Sciatic nerve (tissue), 2 donors: Measurements from ENCODE around the gene NUMBL. TPM values are rescaled to one million over a fixed set of nuclear protein-coding genes. Genes with fewer than 3 reads are reported as not detected.

ENCODE experiments used
- ATAC-seq: fragments of 200-7000 bp; cut with Tn5 transposase; one replicate; pipeline ENCODE4 v1.9.1; 2020; ENCODE audit warnings: mild to moderate bottlenecking, moderate library complexity
- DNase-seq: peaks from one replicate; pipeline ENCODE4 v3.0.0-alpha.2; 2020; ENCODE audit warnings: low spot score
- intact Hi-C: fragments of 100-400 bp; cut with DNase I; formaldehyde crosslinking; loops from one replicate; pipeline ENCODE4 v1.14.2; 2022
- total RNA-seq: library from RNA; stranded (reverse); fragmentation: NEBNext Ultra II Directional; extraction: Animal tissue kit (Norgen Biotek cat#: 25700); gene quantifications from one replicate; pipeline ENCODE4 v1.2.1, GENCODE V29; 2021
- donor health status: DM: no; HTN: no; CAD: no.
- donor health status: DM: no; HTN: no; CAD: no.

Gene NUMBL
- total RNA-seq, 1 donor from 2014 or later = 123 TPM

DNA sequence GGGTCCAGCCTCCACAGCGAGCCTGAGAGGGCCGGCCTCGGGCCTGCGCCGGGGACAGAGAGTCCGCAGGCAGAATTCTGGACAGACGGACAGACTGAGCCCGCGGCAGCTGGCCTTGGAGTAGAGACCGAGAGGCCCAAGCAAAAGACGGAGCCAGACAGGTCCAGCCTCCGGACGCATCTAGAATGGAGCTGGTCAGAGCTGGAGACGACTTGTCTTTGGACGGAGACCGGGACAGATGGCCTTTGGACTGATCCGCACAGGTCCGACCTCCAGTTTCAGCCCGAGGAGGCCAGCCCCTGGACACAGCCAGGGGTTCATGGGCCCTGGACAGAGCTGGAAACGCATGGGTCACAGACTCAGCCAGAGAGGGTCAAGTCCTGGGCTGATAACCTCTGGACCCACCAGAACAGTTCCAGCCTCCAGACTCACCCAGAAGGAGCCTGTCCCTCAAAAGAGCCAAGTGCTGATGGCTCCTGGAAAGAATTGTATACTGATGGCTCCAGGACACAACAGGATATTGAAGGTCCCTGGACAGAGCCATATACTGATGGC, 27.0 kb upstream of the NUMBL start:
- DNase-seq = no peak

GRCh38 chr19:40716482-40717324, 26.3 kb upstream of the NUMBL start, which contains the start of the genes COQ8B and ITPKC:
COQ8B (minus strand) TSS chr19:40716886; CDS start chr19:40714632, 2,254 bp downstream.
ITPKC (plus strand) TSS chr19:40717112; CDS start chr19:40717136, 24 bp downstream.
- intact Hi-C loops = no loop called here
- ATAC-seq (peak; percentile 76), DNase-seq (peak; percentile 100)

More for the DNA sequence above, 27.0 kb upstream of the NUMBL start:
- ATAC-seq = no peak
- intact Hi-C loops = no loop called here

DNA sequence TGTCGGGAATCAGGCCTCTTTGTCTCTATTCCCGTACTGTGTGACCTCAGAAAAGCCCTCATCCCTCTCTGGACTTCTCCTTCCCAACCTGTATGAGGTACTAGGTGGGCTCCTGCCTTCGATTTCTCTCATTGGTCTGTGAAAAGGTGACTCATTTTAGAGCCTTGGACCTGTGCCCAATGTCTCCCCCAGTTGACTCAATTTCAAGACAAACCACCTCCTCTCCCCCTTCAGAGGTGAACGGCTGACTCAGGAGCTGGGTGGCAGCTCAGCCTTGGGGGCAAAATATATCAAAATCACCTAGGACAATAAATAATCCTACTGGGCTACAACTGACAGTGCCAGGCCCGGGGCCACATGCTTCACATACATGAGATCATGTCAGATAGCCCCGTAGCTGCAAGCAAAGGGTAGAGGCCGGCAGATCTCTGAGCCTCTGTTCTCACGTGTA, 25.6 kb upstream of the NUMBL start:
- no peak for DNase-seq
- ATAC-seq = no peak
- intact Hi-C loops = no loop called here

DNA sequence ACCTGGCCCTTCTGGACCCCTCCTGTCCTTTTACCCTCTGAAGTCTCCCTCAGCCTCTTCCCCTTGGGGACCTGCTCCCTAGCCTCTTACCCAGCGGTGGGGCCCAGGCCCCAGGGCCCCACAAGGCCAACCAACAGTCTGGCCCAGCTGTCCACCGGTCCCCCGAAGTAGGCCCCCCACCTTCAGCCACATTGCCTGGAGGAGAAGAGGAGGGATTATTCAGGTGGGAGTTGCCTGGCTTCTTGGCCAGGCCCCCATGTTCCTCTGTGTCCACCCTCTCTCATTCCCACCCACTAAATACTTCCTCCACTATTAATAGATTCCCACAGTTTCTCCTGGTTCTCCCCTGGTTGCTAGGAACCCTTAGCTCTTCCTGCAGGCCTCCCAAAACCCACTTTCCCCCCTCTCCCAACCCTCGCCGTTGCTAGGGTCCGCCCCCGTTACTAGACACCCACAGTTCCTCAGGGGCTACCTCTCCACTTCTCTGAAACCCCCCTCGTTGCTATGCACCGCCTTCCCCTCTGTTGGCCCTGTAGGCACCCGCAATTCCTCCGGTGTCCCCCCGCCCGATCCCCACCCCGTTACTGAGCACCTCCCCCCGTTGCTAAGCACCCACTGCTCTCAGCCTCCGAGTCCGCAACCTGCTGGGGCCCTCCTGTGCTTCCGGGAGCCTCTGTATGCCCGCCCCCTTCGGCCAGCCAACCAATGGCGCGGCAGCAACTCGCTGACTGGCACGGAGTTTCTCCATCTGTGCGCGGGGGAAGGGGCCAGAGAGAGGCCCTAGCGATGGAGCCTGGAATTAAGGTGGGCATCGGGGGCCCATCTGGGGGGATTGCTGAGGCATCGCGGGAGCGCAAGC, 24.2 kb upstream of the NUMBL start:
- ATAC-seq (peak; percentile 84), DNase-seq (peak; percentile 96)
- intact Hi-C loops = no loop called here

GRCh38 chr19:40713939-40714338, 23.5 kb upstream of the NUMBL start:
- ATAC-seq (no peak), DNase-seq (no peak)
- intact Hi-C loops = loop anchor here (2.0 kb wide), 1 partner anchor 25 kb away; no protein-coding TSS in a partner anchor

DNA sequence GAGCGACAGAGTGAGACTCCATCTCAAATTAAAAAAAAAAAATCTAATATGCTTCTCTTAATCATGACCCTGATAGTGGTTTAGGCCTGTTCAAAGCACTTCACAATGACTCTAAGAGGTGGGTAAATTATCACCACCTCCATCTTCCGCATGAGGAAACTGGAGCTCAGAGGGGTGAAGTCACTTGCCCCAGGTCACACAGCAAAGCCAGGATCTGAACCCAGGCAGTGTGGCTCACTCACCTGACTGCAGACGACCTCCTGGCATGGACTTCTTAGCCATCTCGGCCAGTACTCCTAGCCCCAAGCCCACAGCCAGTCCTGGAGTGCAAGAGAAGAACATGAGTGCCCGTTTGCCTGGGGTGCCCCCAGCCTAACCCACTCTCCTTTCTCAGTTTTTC, 19.4 kb upstream of the NUMBL start:
- intact Hi-C loops = no loop called here
- DNase-seq = no peak

DNA sequence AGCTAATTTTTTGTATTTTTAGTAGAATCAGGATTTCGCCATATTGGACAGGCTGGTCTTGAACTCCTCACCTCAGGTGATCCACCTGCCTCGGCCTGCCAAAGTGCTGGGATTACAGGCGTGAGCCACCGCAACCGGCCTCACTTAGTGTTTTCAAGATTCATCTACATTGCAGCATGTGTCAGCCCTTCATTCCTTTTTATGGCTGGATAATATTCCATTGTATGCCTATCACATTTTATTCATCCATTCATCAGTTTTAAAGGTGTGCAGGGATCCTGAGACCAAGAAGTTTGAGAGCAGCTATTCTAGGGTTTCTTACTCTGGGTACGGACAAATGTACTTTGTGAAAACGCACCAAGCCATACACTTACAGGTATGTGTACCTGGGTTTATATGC, 17.2 kb upstream of the NUMBL start:
- no peak for ATAC-seq

More for the DNA sequence above, 19.4 kb upstream of the NUMBL start:
- ATAC-seq = no peak

DNA sequence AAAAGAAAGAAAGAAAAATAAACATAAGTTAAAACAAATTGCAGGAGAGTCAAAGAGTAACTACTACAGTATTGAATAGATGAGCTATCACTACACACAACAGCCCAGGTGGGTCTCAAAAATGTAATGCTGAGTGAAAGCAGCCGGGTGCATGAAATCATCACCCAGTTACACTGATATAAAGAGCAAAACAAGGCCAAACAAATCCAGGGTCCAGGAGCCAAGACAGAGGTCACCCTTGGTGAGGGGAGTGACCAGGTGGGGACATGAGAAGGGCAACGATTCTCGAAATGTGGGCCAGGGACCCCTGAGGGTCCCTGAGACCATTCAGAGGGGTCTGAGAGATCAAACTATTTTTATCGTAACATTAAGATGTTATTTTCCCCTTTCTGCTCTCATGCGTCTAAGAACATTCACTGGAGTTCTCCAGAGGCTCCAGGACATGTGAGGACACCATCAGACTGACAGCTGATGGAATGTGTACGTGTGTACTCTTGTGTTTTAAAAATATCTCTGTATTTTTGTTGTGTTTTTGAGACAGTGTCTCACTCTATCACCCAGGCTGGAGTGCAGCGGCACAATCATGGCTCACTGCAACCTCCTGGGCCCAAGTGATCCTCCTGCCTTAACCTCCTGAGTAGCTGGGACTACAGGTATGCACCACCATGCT, 15.6 kb upstream of the NUMBL start:
- DNase-seq (no peak), ATAC-seq (no peak)
- intact Hi-C loops = no loop called here

More for the DNA sequence above, 17.2 kb upstream of the NUMBL start:
- no peak for DNase-seq
- intact Hi-C loops = no loop called here

DNA sequence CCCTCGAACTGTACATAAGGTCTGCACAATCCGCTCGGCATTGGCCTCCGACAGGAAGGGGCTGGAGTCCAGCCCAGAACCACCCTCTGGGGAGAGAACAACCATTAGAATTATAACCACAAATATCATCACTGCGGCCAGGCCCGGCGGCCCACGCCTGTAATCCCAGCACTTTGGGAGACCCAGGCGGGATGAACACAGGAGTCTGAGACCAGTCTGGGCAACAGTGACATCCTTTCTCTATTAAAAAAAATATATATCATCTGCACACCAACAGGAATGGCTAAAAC, 14.9 kb upstream of the NUMBL start:
- intact Hi-C loops = no loop called here
- DNase-seq (peak; percentile 89), ATAC-seq (peak; percentile 94)

DNA sequence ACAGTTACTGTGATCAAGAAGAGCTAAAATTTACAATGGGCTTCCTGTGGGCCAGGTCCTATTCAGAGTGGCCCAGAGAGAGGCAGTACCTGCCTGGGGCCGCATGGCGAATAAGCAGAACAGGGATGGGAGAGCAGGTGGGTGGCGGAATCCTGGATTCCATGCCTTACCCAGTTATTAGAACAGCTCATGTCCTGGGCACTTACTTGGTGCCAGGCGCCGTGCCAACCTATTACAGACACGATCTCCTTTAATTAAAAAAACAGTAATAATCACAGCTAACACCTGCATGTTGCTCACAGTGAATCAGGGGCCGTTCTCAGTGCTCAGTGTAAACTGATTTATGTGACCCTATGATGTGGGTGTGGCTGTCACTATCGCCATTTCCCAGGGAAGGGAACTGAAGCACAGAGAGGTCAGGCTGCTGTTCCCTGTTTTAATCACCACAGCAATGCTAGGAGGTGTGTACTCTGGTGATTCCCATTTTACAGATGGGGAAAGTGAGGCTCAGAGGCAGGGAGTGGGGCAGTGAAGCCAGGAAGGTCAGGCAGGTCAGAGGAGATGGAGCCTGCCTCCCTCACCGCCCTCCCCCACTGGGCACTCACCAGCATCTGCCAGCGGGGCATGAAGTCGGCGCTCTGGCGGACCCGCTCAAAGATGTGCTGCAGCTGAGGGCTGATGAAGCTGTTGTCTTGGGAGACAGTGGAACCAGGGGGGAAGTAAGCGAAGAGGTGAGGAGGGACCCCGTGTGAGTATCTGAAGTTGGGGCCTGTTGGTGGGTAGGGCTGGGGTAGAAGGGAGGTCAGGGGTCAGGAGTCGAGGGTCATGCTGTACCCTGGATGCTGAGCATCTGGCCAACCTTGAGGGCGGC, 14.3 kb upstream of the NUMBL start:
- no peak for ATAC-seq
- no peak for DNase-seq
- intact Hi-C loops = no loop called here

DNA sequence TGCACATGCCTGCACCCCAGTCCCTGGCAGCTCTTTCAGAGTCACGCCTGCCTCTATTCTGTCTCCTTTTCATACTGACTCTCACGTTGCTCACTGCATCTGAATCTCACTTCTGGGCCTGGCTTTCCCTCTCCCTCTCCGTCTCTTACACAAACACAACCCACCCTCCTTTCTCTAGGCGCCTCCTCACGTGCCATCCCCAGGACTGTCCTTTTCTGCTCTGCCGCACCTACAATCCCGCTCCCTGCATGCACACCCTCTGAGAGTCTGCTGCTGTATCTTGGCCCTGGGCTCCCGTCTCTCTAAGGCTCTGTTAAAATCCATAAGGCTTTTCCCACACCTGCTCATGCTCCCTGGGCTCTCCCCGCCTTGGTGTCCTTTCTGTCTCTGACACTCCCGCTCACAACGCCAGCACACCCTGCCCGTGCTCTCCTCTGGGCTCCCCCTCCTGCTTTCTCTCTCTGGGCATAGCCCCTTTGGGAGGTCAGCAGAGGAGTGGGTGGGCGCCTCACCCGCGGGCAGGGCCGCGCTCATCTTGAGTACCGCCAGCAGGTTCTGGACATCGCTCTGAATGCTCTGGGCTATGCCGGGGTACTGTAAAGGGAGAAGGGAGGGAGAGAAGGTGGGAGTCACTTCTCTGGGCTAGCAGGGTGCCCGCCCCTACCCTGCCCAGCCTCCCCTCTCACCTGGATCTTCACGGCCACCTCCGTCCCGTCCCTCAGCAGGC, 12.7 kb upstream of the NUMBL start:
- ATAC-seq (no peak), DNase-seq (no peak)
- intact Hi-C loops = no loop called here

DNA sequence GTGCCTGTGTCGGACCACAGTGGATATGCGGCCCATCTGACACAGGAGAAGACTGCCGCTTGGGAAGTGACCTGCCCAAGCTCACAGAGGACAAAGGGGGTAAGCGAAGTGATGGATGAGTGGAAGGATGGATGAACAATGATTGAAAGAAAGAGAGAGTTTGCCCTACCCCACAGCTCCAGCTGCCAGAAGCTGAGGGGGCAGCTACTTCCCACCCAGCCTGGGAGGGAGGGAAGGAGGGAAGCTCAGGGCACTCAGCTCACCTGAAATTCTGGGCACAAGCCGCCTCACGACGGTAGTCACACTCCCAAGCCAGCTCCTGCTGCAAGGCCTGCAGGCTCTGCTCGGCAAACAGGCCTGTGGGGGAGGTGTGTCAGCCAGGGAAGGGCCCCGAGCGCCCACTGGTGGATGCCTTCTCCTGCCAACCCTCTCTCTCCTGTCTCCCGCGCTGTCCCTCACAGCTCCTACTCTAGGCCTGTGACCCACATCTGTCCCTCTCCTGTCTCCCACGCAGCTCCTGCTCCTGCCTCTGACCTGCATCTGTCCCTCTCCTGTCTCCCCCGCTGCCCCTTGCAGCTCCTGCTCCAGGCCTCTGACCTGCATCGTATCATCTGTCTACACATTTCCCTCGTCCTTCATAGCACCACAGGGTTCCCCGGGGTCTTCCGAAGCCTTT, 12.0 kb upstream of the NUMBL start:
- ATAC-seq (no peak), DNase-seq (no peak)
- intact Hi-C loops = no loop called here

DNA sequence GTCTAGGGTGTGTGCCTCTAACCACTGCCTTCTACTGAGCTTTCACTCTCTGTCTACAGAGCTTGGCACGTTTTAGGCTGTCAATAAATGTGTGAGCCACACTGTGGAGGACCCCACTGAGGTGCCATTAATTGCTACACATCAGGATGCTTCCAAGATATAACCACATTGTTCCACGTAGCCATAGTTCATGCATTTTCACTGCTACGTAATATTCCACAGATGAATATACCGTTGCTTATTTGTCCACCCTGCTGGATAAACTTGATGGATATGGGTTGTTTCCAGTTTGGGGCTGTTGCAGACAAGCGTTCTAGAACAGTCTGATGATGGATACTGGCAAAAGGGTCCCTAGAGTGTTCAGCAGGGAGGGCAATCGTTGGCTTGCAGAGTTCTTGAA, 11.3 kb upstream of the NUMBL start:
- ATAC-seq = no peak
- no peak for DNase-seq
- intact Hi-C loops = no loop called here

- intact Hi-C loops = no loop called here
- DNase-seq (no peak), ATAC-seq (no peak)
Measured at GRCh38 chr19:40700083-40700482, 9.6 kb upstream of the NUMBL start.

GRCh38 chr19:40697007-40697406, 6.6 kb upstream of the NUMBL start:
- DNase-seq (no peak), ATAC-seq (no peak)
- intact Hi-C loops = no loop called here

GRCh38 chr19:40695881-40696280, 5.4 kb upstream of the NUMBL start:
- DNase-seq (no peak), ATAC-seq (no peak)
- intact Hi-C loops = no loop called here

- ATAC-seq (no peak), DNase-seq (no peak)
- intact Hi-C loops = no loop called here
Measured at GRCh38 chr19:40693896-40694295, 3.4 kb upstream of the NUMBL start.
